GM18873 (cell line): ENCODE data around the gene AGAP3.

Experiments
- ATAC-seq: cut with Tn5 transposase; IDR thresholded peaks from one replicate; pipeline ENCODE4 v1.9.1; 2021; ENCODE audit warnings: mild to moderate bottlenecking, moderate library complexity, moderate number of reproducible peaks; ENCODE audit not compliant: unreplicated experiment, low FRiP score

Gene AGAP3

DNA sequence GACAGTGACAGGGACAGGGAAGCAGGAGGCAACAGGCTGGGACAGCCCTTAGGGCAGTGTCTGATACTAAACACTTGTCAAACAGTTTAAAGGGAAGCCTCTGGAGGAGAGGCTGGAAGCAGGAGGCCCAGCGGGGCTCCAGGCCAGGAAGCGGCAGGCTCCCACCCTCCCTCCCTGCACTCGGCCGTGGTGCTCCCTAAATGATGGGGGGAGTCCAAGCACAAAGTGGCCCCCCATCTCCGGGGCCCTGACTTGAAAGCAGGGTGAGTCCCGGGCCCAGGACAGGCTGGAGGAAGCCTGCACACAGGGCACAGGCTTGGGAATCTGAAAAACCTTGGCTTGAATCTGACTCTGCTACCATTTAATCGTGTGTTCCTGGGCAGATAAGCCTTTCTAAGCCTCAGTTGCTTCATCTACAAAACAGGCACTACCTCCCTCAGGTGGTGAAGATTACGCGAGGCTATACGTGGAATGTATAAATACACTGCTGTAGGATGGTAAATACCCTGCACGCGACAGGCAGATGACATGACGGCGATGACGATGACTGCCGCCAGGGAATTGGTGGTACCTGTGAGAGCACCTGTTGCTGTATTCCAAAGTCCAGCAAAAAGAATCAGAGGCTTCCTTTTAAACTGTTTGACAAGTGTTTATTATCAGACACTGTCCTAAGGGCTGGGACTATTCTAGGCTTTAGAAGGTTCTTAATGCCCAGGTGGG, 47.2 kb downstream of the AGAP3 start:
- ATAC-seq = no peak

DNA sequence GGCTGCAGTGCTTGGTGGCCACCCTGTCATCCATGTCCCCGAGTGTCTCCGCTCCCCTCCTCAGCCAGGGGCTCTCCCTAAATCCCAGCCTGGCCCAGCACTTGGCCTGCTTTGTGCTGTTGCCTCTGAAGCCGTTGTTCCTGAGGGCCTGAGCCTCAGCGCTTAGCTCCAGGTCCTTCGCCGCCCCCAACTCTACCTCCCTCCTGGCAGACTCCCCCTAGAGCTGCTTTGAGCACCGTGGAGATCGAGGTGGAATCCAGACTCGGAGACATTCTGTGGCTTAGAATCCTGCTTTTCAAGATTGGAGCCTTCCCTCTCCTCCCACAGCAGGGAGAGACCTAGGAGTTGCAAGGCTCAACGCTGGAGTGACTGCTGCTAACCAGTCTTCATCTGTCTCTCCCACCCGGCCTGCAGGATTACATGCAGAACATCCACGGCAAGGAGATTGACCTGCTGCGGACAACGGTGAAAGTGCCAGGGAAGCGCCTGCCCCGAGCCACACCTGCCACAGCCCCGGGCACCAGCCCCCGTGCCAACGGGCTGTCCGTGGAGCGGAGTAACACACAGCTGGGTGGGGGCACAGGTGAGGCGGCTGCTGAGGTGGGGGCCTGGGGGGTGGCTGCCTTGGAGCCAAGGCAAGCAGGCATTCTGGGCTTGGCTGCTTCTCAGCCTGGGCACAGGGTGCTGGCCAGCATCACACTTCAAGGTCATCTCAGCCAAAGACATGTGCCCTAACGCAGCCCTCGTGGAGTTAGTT, 47.9 kb downstream of the AGAP3 start:
- no peak for ATAC-seq

DNA sequence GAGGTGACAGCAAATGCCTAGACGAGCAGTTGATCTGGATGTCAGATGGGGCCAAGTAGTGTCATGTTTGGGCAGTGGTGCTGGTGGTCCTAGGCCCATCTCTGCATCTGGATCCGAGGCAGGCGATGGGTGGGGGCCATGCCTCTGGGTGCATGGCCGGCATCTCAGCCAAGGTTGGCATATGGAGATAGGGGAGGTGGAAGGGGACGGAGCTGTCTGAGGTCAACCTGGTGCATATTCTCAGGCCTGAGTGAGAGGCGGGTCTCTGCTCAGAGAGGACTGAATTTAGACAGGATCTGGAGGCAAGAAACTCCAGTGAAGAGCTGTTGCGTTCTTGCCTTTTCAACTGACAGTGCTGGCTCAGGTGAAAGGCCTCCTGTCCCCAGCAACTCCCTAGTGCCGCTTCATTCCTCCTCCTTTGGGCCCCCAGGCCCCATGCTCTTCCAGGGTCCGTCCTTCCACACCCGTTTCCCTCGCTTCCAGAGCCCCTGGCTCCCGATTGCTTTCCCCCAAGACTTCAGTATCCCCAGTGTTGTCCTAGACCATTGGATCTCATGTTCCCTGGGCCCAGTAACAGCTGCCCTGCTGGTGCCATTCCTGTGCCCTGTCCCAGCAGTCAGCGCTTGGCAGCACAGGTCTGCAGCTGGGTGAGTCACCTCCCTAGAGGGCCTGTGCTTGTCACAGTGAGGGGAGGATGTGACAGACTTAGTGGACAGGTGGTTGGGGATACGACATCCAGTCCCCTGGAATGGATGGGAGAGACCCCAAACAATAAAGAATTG, 48.7 kb downstream of the AGAP3 start:
- no peak for ATAC-seq

DNA sequence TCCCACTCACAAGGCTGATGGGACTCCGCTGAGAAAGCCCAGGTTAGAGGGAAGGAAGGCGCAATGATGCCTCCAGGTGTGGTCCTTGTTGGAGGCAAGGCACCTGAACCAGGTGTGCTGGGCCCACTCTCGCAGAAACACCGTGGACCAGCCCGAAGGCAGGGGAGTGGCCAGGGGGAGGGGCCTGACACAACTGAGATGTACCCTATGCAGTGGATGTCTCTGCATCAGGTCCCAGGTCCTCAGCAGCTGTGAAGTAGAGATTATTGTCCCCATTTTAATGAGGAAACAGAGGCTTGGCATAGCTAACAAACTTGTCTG, 49.2 kb downstream of the AGAP3 start:
- ATAC-seq = no peak

DNA sequence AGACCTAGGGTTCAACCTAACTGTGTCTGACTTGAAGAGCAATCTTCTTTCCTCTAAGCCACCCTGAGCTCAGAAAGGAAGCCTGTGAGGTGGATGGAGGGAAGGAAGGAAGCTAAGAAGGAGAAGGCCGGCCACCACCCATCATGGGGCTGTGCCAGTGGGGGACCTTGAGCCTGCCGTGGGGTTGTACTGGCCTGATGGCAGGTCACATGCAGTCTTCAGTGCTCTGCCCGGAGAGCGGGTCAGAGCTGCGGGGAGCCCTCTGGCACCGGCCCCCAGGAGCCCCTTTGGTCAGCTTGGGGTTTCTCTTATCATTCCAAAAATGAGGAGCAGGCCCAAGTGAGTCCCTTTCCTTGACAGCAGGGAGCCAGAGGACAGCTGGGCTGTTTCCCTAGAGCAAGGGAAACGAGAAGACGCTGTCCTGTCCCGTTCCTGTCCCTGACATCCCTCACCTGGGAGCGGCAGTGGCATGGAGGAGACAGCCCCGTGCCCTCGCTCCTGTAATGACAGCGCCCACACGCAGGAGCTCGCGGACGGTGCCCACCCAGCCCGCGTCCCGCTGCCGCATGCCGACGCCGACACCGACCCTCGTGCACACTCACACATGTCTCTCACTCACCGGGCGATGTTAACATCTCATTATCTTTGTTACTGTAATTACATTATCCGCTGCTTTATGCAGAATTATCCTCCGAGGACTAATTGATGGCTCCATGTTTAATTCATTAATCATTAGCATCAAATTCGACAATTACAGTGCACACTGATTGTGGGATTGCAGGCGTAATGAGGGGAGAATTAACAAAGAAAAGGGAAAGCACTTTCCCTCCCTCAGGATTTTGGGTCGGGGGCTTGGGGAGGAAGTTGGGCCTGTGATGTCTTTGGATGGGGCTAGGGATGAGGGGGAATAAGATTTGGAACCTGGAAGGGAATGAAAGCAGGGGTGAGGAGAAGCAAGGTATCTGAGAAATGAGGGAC, 49.9 kb downstream of the AGAP3 start:
- ATAC-seq = no peak

DNA sequence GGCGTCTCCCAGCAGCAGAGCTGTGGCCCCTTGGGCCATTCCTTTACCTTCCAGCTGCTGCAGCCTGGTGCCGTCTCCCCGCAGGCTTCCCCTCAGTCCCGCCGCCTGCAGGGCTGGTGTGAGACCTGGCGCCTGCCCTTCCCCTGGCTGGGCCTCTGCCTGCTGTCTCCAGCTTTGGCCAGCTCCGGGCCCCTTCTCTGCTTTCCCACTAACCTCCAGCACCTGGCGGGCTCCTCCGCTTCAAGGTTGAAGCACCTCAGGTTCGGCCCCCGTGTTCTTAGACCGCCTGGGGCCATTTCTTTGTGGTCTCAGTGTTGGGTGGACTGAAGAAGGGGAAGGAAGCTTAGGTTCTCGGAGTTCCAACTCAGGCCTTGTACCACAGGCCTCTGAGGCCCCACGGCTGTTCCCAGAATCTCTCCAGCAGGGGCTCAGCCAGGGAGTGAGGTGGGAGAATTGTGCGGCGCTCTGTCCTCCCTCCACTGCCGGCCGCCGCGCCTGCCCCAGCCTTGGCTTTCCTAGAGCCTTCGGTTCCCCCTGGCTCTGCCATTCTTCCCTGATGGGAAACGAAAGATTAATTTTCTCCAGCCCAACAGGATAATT, 50.9 kb downstream of the AGAP3 start:
- ATAC-seq = no peak

DNA sequence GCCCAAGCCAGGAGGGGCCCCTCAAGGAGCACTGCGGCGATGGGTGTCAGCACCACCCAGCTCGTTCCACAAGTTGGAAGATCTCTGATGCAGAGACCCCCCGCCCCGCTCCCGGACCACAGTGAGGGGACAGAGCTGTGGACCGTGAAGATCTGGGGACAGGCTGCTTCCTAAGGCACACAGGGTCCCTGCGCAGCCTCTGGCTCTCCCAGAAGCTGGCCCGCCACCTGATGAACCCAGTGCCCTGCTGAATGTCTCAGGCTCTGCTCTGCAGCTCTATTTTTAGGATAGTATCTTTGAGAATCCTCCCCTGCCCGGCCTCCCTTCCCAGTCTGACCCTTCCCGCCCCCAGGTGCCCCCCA, 51.5 kb downstream of the AGAP3 start:
- ATAC-seq = no peak

DNA sequence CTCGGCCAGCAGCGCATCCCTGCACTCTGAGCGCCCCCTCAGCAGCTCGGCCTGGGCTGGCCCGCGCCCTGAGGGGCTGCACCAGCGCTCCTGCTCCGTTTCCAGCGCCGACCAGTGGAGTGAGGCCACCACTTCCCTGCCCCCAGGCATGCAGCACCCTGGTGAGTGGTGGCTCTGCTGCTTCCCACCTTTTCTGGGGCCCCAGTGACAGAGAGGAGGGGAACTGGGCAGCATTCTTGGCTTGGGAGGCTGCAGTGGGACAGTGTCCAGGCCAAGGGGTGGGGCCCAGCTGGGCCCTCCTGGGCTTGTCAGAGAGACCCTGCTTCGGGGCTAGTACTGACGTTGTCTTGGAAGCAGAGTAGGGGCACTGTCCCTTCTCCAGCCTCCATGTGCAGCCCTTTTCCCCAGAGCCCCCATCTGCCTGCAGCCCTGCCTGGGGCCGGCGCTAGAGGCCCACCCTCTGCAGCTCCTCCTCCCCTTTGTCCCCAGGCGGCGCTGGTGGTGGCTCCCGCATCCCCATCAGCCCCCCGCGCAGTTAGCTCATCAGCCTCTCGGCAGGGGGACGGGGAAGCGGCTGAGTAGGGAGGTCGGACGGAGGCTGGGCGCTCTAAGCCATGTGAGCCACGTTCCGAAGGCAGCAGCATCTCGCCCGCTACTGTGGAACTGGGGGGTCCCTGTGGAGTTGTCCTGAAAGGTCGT, 52.0 kb downstream of the AGAP3 start:
- ATAC-seq = no peak

DNA sequence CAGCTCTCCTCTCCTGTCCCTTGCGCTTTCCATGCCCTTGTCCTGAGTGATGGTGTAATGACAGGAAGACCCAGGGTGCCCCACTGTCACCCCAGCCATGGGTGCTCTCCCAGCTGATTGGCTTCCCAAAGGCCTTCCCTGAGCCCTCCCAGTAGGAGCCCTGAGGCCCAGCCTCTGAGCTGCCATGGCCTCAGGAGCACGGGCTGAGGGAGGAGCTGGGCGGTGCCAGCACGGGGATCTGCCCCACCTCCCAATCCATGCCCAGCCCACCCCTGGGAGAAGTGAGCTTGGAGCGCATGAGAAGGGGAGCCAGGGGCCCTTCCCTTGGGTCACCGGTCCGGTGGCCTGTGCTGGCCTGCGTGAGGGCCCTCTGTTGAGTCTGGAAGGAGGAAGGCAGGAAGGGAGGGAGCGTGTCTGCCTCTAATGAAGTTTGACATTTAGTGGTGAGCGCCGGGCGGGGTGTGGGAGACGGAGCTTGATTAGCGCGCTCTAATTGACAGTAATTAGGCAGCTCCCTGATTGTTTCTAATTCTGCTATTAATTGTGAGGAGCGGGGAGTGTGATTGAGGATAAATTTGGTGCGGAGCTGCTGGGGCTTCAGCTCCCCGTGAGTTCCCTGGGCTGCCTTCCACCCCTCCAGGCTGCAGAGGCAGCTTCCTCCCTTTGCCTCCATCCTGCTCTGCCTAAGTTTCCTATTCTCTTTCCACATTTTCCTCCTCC, 53.0 kb downstream of the AGAP3 start:
- ATAC-seq = no peak

DNA sequence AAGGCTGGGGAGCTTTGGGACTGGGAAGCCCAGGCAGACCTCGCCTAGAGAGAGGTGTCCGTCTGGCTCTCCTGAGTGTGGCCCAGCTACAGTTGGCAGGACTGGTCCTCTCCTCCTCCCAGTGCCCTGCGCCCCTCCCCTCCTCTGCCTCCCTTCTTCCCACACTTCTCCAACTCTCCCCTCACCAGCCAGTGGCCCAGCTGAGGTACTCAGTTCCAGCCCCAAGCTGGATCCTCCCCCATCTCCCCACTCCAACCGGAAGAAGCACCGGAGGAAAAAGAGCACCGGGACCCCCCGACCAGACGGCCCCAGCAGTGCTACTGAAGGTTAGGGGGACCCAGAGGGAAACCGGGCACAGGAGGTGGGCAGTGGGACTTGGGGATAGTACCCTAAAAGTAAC, 53.5 kb downstream of the AGAP3 start:
- ATAC-seq = no peak

DNA sequence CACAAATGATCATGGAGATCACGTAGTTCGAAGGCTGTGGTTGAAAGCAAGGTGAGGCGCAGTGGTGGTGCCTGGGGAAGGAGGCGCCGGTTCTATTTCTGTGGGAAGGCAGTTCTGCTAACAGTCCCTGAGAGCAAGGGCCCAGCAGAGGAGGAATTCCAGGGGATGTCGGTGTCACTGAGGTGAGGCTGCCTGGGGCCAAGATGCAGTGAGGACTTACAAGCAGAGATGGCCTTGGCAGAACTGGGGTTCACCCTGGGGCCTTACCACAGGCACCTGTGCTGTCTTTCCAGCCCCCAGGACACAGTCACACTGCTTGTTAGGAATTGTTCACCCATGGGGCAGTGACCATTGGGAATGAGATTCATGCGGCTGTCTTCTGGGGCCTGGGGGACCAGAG, 54.6 kb downstream of the AGAP3 start:
- ATAC-seq = no peak

DNA sequence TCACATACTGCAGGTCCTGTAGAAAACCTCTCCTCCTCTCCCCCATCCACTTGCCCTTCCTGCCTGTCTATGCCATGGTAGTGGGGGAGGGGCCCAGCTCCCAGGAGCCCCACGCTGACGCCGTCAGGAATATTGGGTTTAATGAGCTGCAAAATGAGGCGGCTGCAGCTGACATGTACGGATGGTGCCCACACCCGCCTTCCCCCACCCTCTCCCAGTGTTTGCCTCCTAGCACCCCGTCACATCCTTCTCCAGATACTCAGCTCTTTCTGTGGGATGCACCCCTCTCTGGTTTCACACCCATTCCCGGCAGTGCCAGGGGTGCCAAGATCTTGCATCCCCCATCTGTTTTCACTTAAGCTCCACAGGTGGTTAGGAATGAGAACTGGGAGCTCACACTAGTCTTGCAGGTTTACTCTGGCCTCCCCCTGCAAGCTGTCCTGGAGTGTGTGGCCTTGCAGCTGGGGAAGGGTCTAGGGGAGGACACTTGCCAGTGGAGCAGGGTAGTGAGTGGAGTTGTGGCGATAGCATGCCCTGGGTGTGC, 55.1 kb downstream of the AGAP3 start:
- no peak for ATAC-seq

DNA sequence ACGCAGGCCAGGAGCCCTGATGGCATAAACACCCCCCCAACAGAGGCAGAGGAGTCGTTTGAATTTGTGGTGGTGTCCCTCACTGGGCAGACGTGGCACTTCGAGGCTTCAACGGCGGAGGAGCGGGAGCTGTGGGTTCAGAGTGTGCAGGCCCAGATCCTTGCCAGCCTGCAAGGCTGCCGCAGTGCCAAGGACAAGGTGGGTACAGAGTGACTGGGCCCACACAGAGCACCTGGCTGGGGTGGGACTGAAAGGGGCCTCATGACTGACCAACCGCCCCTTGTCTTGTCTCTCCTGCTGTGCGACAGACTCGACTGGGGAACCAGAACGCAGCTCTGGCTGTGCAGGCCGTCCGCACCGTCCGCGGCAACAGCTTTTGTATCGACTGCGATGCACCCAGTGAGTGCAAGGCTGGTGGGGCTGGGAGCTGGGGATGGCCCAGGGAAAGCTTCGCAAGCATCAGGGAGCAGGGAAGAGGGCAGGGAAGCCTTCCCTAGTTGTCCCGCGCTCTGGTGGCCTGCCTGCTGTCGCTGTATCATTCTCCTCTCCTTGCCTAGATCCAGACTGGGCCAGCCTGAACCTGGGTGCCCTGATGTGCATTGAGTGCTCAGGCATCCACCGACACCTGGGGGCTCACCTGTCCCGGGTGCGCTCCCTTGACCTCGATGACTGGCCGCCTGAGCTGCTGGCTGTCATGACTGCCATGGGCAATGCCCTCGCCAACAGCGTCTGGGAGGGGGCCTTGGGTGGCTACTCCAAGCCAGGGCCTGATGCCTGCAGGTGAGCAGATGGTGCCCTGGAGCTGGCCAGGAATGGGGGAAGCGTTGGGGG, 55.8 kb downstream of the AGAP3 start:
- no peak for ATAC-seq

DNA sequence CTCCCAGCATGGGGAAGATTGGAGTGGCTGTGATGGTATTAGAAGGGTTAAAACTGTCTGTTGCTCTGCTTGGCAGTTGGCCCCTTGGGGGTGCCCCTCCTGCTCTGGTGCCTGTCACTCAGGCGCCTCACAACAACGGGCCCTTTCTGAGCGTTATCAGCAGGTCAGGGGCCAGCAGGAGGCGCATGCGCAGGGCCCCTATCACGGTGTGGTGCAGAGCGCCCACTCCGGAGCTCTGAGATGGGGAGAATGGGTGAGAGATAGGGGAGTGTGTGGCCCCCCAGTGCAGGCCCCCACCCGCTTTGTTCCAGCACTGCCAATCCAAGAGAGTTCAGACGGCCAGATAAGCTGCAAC, 56.4 kb downstream of the AGAP3 start:
- no peak for ATAC-seq

DNA sequence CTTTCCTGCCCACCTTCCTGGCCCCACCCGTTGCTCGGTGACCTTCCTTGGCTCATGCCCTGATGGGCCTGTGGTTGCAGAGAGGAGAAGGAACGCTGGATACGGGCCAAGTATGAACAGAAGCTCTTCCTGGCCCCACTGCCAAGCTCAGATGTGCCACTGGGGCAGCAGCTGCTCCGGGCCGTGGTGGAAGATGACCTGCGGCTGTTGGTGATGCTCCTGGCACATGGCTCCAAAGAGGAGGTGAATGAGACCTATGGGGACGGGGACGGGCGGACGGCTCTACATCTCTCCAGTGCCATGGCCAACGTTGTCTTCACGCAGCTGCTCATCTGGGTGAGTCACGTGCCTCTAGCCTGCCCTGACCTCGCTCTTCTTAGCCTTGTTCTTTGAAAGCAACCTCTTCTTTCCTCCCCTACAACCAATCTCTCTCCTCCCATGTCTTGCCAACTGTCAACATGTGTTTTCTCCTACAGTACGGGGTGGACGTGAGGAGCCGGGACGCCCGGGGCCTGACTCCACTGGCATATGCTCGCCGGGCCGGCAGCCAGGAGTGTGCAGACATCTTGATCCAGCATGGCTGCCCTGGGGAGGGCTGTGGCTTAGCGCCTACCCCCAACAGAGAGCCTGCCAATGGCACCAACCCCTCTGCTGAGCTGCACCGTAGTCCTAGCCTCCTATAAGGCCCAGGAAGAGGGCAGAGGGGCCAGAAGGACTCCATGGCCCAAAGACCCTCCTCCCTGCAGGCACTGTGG, 57.2 kb downstream of the AGAP3 start:
- ATAC-seq = no peak

DNA sequence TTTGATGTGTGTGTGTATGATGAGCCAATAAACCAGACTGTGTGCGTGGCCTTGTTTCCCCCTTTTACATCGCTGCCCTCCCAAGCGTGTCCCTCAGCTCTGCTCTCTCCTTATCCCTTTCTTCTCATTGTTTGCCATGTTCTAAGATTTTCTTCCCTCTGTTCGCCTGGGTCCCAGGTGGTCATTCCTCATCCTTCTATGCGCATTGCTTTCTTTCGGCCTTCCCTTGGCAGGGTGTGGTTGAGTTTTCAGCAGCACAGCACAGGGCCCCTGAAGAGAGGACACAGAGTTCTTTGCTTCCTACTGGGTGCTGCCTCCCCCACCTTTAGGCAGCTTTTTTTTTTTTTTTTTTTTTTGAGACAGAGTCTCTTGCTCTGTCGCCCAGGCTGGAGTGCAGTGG, 58.1 kb downstream of the AGAP3 start:
- no peak for ATAC-seq

DNA sequence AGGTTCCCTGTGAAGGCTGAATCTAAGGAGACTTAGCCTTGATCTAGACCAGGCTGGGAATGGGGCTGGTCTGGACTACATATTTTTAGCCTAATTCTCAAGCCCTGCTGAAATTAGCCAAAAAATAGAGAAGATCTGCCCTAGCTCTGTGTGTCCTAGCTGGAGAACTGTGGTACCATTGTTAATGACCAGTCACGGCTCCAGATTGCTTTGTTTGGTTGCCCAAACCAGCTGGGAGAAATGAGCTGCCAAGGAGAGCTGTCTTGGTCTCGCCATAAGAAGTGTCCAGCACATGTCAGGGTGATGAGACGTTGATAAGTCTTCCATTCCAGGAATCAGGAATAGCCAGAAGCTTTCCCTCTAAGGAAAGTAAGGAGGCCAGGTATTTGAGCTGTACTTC, 60.5 kb downstream of the AGAP3 start:
- ATAC-seq = no peak
